CD14-positive monocyte (primary cell): ENCODE data around the gene MRPS14. TPM values are rescaled to one million over a fixed set of nuclear protein-coding genes. Genes with fewer than 3 reads are reported as not detected.

Experiments
- DNase-seq, 3 donors: peaks; one replicate each; pipeline ENCODE4 v3.0.0-alpha.2; 2011 to 2022
- H2AFZ ChIP-seq: 2 replicates; pipeline ENCODE4 v1.6.0; 2012; ENCODE audit warnings: mild to moderate bottlenecking, low read depth, low read length, inconsistent platforms; ENCODE audit not compliant: insufficient read depth, poor library complexity, severe bottlenecking
- H3K27ac ChIP-seq, 2 donors: 1 replicate in 1 of 2; 2 replicates in 1 of 2; pipeline ENCODE4 v1.5.1; 2012 to 2013; ENCODE audit warnings: low read length in 2 of 2, control low read depth in 1 of 2, inconsistent platforms in 1 of 2, low read depth in 1 of 2, mild to moderate bottlenecking in 1 of 2
- H3K27me3 ChIP-seq, 2 donors: one replicate each; pipeline versions ENCODE4 v1.6.0 to v1.6.1; 2011 to 2013; ENCODE audit warnings: low read length in 2 of 2; ENCODE audit not compliant: control insufficient read depth in 2 of 2, insufficient read depth in 2 of 2
- H3K36me3 ChIP-seq, 2 donors: replicated peaks in 1 of 2; 1 replicate in 1 of 2; 2 replicates in 1 of 2; pipeline versions ENCODE4 v1.5.1 to v1.6.1; 2012 to 2013; ENCODE audit warnings: low read length in 2 of 2, control low read depth in 1 of 2, inconsistent platforms in 1 of 2, mild to moderate bottlenecking in 1 of 2; ENCODE audit not compliant: insufficient read depth in 2 of 2, control insufficient read depth in 1 of 2
- H3K4me1 ChIP-seq, 2 donors: 1 replicate in 1 of 2; 2 replicates in 1 of 2; pipeline versions ENCODE4 v1.5.1 to v1.6.1; 2012 to 2013; ENCODE audit warnings: low read length in 2 of 2, control low read depth in 1 of 2, inconsistent platforms in 1 of 2, mild to moderate bottlenecking in 1 of 2, moderate library complexity in 1 of 2; ENCODE audit not compliant: insufficient read depth in 2 of 2, control insufficient read depth in 1 of 2
- H3K4me2 ChIP-seq: replicated peaks from 2 replicates; pipeline ENCODE3; 2012; ENCODE audit warnings: low read length, moderate library complexity, mild to moderate bottlenecking; ENCODE audit not compliant: poor library complexity, severe bottlenecking; ENCODE audit errors: extremely low read depth
- H3K4me3 ChIP-seq, 3 experiments: fragments of 200-600 bp in 1 of 3; sonication (generic) in 1 of 3; replicated peaks in 1 of 3; 1 replicate in 2 of 3; 2 replicates in 1 of 3; pipeline ENCODE4 v1.5.1; 2011 to 2013; ENCODE audit warnings: low read length in 3 of 3, mild to moderate bottlenecking in 3 of 3, control low read depth in 2 of 3, low read depth in 2 of 3, inconsistent platforms in 1 of 3, moderate library complexity in 1 of 3
- H3K79me2 ChIP-seq: 2 replicates; pipeline ENCODE4 v1.6.0; 2012; ENCODE audit warnings: mild to moderate bottlenecking, control low read depth, inconsistent platforms, low read length, moderate library complexity; ENCODE audit not compliant: insufficient read depth
- H3K9ac ChIP-seq: 2 replicates; pipeline ENCODE4 v1.6.0; 2017; ENCODE audit warnings: low read length, mild to moderate bottlenecking; ENCODE audit not compliant: insufficient read depth, poor library complexity, severe bottlenecking
- H3K9me3 ChIP-seq, 2 donors: replicated peaks in 1 of 2; 1 replicate in 1 of 2; 2 replicates in 1 of 2; pipeline versions ENCODE4 v1.5.1 to v1.6.1; 2012 to 2013; ENCODE audit warnings: low read length in 2 of 2, control low read depth in 1 of 2; ENCODE audit not compliant: control insufficient read depth in 1 of 2, insufficient read depth in 1 of 2
- H4K20me1 ChIP-seq: 2 replicates; pipeline ENCODE4 v1.6.0; 2012; ENCODE audit warnings: mild to moderate bottlenecking, low read length, control low read depth, moderate library complexity; ENCODE audit not compliant: insufficient read depth
- H3K27ac Mint-ChIP-seq, 7 donors: one replicate each; pipeline ENCODE4 v1.8.0; 2020; ENCODE audit warnings: mild to moderate bottlenecking in 7 of 7, mixed read lengths in 7 of 7, moderate library complexity in 6 of 7, inconsistent platforms in 2 of 7
- H3K27me3 Mint-ChIP-seq, 3 donors: one replicate each; pipeline ENCODE4 v1.8.0; 2021 to 2022; ENCODE audit warnings: low read depth in 3 of 3, mild to moderate bottlenecking in 3 of 3, mixed read lengths in 3 of 3, moderate library complexity in 3 of 3, inconsistent platforms in 1 of 3
- H3K36me3 Mint-ChIP-seq, 2 donors: one replicate each; pipeline ENCODE4 v1.8.0; 2020; ENCODE audit warnings: mixed read lengths in 2 of 2, inconsistent platforms in 1 of 2, mild to moderate bottlenecking in 1 of 2
- H3K4me1 Mint-ChIP-seq: one replicate; pipeline ENCODE4 v1.8.0; 2020; ENCODE audit warnings: mild to moderate bottlenecking, mixed read lengths
- H3K4me3 Mint-ChIP-seq, 2 donors: one replicate each; pipeline ENCODE4 v1.8.0; 2020; ENCODE audit warnings: mild to moderate bottlenecking in 2 of 2, mixed read lengths in 2 of 2, moderate library complexity in 1 of 2
- H3K9me3 Mint-ChIP-seq, 7 donors: one replicate each; pipeline ENCODE4 v1.8.0; 2020 to 2022; ENCODE audit warnings: mixed read lengths in 7 of 7, mild to moderate bottlenecking in 6 of 7, moderate library complexity in 6 of 7, inconsistent platforms in 2 of 7
- CTCF ChIP-seq: fragments of 200-600 bp; IDR thresholded peaks from one replicate; pipeline ENCODE4 v1.8.0; 2022; ENCODE audit warnings: antibody characterized with exemption, mild to moderate bottlenecking
- WGBS: methylation state at CpG from one replicate; pipeline ENCODE4 v1.1.5; 2013; ENCODE audit warnings: missing lambda C conversion rate; ENCODE audit not compliant: insufficient coverage; 5-methylcytosine and 5-hydroxymethylcytosine counted together
- intact Hi-C, 2 donors: fragments of 100-400 bp; cut with micrococcal nuclease; formaldehyde crosslinking; loops; one replicate each; pipeline versions ENCODE4 v1.15.0 to v1.15.1; 2023
- polyA plus RNA-seq, 3 donors: library from polyadenylated mRNA; depleted of rRNA in 1 of 3; unstranded in 2 of 3; stranded (reverse) in 1 of 3; fragments of 300-500 nt in 2 of 3; fragments of >200 nt in 1 of 3; fragmentation: Illumina TruSeq in 2 of 3; gene quantifications; 1 replicate in 2 of 3; 2 replicates in 1 of 3; pipeline ENCODE4 v1.2.3, GENCODE V29; 2012 to 2021
- small RNA-seq: library from RNA; depleted of rRNA; stranded (forward); fragments of <200 nt; gene quantifications from one replicate; pipeline ENCODE3, GENCODE V24; 2012; ENCODE audit warnings: low read depth; ENCODE audit not compliant: insufficient read length

Gene MRPS14
- polyA plus RNA-seq, 3 donors, result 5.4 to 53.2 (median 48.1) TPM

- DNase-seq, result no peak
- H2AFZ ChIP-seq, result no peak overlapping the region
- peaks cover 61 to 80% of the 10 kb centered on the region in 2 donors for H3K4me1 ChIP-seq
- H3K9me3 ChIP-seq, result no peaks in the 10 kb centered on the region
- no CpG with 5 or more reads among the region's 2 CpGs for WGBS
- H3K4me2 ChIP-seq, result peak overlapping the region; percentile 80
- no peaks in the 10 kb centered on the region for H3K9me3 Mint-ChIP-seq
- intact Hi-C loops, result no loop called here
- no peaks in the 10 kb centered on the region for H3K27me3 ChIP-seq
- peak overlapping the region; percentile 88 to 99 (median 98) for H3K27ac Mint-ChIP-seq
- no peak for TF ChIP-seq CTCF
- H4K20me1 ChIP-seq, result no peaks in the 10 kb centered on the region
- no peak overlapping the region for H3K4me3 Mint-ChIP-seq
- H3K4me3 ChIP-seq, result peak overlapping the region in 1 of 3 experiments; percentile 76
- H3K27ac ChIP-seq, result peak overlapping the region in 1 of 2 donors; percentile 89
- no peaks in the 10 kb centered on the region for H3K36me3 Mint-ChIP-seq
- peaks cover 6% of the 10 kb centered on the region for H3K79me2 ChIP-seq
- H3K27me3 Mint-ChIP-seq, result no peaks in the 10 kb centered on the region
- peaks cover 0 to 2% of the 10 kb centered on the region in 2 donors for H3K36me3 ChIP-seq
- peak overlapping the region; percentile 41 for H3K9ac ChIP-seq
- H3K4me1 Mint-ChIP-seq, result peaks cover 62% of the 10 kb centered on the region
Measured at GRCh38 chr1:174963529-174964125, 59.6 kb downstream of the MRPS14 start.

Small RNAs within 50 kb of the gene (small RNA-seq; reads per million reads assigned to genes)
- gene RF00019 (not detected), gene RNU6-307P (not detected)

Other genes starting within 250 kb of the MRPS14 start
- gene CACYBP, start 23.5 kb downstream of the MRPS14 start, polyA plus RNA-seq, result 10 to 100 TPM; 15.0 to 86.9 (median 74.8) TPM
- gene TNN, start 44.4 kb upstream of the MRPS14 start, polyA plus RNA-seq, result not detected
- 10 to 100 TPM; 24.0 to 35.4 (median 25.9) TPM for gene KIAA0040, start 169.4 kb upstream of the MRPS14 start, polyA plus RNA-seq